DOHH2 (cell line): Measurements from ENCODE around the gene KLK3.

Source experiments
- EZH2phosphoT487 ChIP-seq: fragments of 200-600 bp; sonication (generic); IDR thresholded peaks from 2 replicates; pipeline ENCODE4 v1.6.1; 2017; ENCODE audit warnings: borderline replicate concordance, mild to moderate bottlenecking, antibody characterized with exemption, low read length, moderate library complexity, mixed read lengths
- TF ChIP-seq, protein P1 (sequence below): fragments of 200-600 bp; sonication (generic); IDR thresholded peaks from one replicate; pipeline ENCODE4 v1.5.1; 2014; ENCODE audit warnings: antibody characterized with exemption, mild to moderate bottlenecking, low read depth, low read length; ENCODE audit not compliant: poor library complexity, severe bottlenecking

DNA sequence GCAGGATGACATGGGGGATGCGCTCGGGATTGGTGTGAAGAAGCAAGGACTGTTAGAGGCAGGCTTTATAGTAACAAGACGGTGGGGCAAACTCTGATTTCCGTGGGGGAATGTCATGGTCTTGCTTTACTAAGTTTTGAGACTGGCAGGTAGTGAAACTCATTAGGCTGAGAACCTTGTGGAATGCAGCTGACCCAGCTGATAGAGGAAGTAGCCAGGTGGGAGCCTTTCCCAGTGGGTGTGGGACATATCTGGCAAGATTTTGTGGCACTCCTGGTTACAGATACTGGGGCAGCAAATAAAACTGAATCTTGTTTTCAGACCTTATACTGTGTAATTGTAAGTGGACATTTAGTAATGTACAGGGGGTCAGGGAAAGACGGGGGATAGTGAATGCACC lies 25.5 kb downstream of the KLK3 start:
- TF ChIP-seq, protein P1, sequence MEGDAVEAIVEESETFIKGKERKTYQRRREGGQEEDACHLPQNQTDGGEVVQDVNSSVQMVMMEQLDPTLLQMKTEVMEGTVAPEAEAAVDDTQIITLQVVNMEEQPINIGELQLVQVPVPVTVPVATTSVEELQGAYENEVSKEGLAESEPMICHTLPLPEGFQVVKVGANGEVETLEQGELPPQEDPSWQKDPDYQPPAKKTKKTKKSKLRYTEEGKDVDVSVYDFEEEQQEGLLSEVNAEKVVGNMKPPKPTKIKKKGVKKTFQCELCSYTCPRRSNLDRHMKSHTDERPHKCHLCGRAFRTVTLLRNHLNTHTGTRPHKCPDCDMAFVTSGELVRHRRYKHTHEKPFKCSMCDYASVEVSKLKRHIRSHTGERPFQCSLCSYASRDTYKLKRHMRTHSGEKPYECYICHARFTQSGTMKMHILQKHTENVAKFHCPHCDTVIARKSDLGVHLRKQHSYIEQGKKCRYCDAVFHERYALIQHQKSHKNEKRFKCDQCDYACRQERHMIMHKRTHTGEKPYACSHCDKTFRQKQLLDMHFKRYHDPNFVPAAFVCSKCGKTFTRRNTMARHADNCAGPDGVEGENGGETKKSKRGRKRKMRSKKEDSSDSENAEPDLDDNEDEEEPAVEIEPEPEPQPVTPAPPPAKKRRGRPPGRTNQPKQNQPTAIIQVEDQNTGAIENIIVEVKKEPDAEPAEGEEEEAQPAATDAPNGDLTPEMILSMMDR: no peak
- no peak for TF ChIP-seq EZH2phosphoT487
